Thyroid gland (tissue), 4 donors: ENCODE results near the gene EYA3.

ENCODE experiments used
- CTCF ChIP-seq, 6 experiments: fragments of 200-600 bp in 3 of 6; fragments of 450-650 bp in 3 of 6; sonication (generic) in 3 of 6; IDR thresholded peaks; one replicate each; pipeline ENCODE4 v1.5.1; 2016 to 2019; ENCODE audit warnings: antibody characterized with exemption in 6 of 6, mild to moderate bottlenecking in 2 of 6, inconsistent platforms in 1 of 6, moderate library complexity in 1 of 6
- POLR2A ChIP-seq, 2 donors: fragments of 450-650 bp; IDR thresholded peaks; one replicate each; pipeline ENCODE4 v1.6.1; 2017; ENCODE audit warnings: antibody characterized with exemption in 2 of 2, mild to moderate bottlenecking in 2 of 2, moderate library complexity in 1 of 2

- TF ChIP-seq POLR2A (IDR thresholded peaks at IDR 0.05) (no peak), CTCF (IDR thresholded peaks at IDR 0.05) (no peak)
Measured at GRCh38 chr1:28102189-28102588, 13.8 kb upstream of the EYA3 start.
